RKO (cell line): ENCODE results near the gene MVB12B.
"Not testable (repeated sequence)": the region's sequence is repeated elsewhere in the genome, so short reads cannot be mapped to it uniquely, and the experiment has no call there.

Experiments used
- DNase-seq: peaks from one replicate; pipeline ENCODE4 v3.0.0-alpha.2; 2016; ENCODE audit warnings: low spot score

MVB12B gene

GRCh38 chr9:126540398-126540797 is 213.8 kb downstream of the MVB12B start:
- DNase-seq, result not testable (repeated sequence)

- no peak for DNase-seq
These were observed 216.9 kb downstream of the MVB12B start for GRCh38 chr9:126543490-126543889.

GRCh38 chr9:126545106-126545505 is 218.5 kb downstream of the MVB12B start:
- no peak for DNase-seq

GRCh38 chr9:126546036-126546435 is 219.4 kb downstream of the MVB12B start:
- DNase-seq, result no peak

- no peak for DNase-seq
These were observed 221.7 kb downstream of the MVB12B start for GRCh38 chr9:126548312-126548711.

- DNase-seq, result no peak
These were observed 222.8 kb downstream of the MVB12B start for GRCh38 chr9:126549246-126550006.

- DNase-seq, result no peak
These were observed 224.3 kb downstream of the MVB12B start for GRCh38 chr9:126550891-126551351.

GRCh38 chr9:126551812-126552211 is 225.2 kb downstream of the MVB12B start:
- no peak for DNase-seq

GRCh38 chr9:126554292-126554691 is 227.7 kb downstream of the MVB12B start:
- DNase-seq, result no peak

GRCh38 chr9:126555421-126555820 is 228.8 kb downstream of the MVB12B start:
- not testable (repeated sequence) for DNase-seq
